Gastroesophageal sphincter (tissue), 3 donors: ENCODE results near the gene DSN1.

Source experiments
- EP300 ChIP-seq: sonication (generic); formaldehyde crosslinking; IDR thresholded peaks from one replicate; pipeline ENCODE4 v1.6.1; 2017; ENCODE audit warnings: antibody characterized with exemption, mild to moderate bottlenecking
- POLR2A ChIP-seq, 2 donors: fragments of 450-650 bp; IDR thresholded peaks; one replicate each; pipeline ENCODE4 v1.6.1; 2017; ENCODE audit warnings: antibody characterized with exemption in 2 of 2, mild to moderate bottlenecking in 2 of 2, moderate library complexity in 1 of 2
- POLR2AphosphoS5 ChIP-seq: sonication (generic); formaldehyde crosslinking; IDR thresholded peaks from one replicate; pipeline ENCODE4 v1.6.1; 2017; ENCODE audit warnings: antibody characterized with exemption
- TF ChIP-seq, protein P1 (sequence below), 4 experiments: fragments of 200-600 bp in 2 of 4; fragments of 450-650 bp in 2 of 4; sonication (generic) in 1 of 4; IDR thresholded peaks; one replicate each; pipeline ENCODE4 v1.5.1; 2017 to 2019; ENCODE audit warnings: antibody characterized with exemption in 4 of 4, mild to moderate bottlenecking in 2 of 4, moderate library complexity in 2 of 4

DNA sequence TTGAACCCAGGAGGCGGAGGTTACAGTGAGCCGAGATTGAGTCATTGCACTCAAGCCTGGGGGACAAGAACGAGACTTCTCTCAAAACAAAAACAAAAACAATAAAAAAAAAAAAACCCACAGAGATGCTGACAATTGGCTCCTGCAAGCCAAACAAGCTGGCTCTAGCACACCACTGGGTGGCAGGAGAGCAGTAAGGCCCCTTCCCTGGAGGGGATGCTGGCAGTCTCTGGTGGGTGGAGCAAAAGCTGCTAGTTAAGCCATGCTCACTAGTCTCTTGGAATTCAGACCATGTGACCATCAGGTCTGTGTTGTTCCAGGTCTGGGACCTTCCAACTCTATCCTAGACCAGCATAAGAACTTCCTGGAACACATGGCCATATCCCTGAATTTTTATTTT, 18.9 kb upstream of the DSN1 start:
- TF ChIP-seq, protein P1, sequence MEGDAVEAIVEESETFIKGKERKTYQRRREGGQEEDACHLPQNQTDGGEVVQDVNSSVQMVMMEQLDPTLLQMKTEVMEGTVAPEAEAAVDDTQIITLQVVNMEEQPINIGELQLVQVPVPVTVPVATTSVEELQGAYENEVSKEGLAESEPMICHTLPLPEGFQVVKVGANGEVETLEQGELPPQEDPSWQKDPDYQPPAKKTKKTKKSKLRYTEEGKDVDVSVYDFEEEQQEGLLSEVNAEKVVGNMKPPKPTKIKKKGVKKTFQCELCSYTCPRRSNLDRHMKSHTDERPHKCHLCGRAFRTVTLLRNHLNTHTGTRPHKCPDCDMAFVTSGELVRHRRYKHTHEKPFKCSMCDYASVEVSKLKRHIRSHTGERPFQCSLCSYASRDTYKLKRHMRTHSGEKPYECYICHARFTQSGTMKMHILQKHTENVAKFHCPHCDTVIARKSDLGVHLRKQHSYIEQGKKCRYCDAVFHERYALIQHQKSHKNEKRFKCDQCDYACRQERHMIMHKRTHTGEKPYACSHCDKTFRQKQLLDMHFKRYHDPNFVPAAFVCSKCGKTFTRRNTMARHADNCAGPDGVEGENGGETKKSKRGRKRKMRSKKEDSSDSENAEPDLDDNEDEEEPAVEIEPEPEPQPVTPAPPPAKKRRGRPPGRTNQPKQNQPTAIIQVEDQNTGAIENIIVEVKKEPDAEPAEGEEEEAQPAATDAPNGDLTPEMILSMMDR (IDR thresholded peaks at IDR 0.05): peak in 3 of 4 experiments; percentile 9 to 53 (median 39)
- TF ChIP-seq EP300 (no peak), POLR2A (IDR thresholded peaks at IDR 0.05) (no peak), POLR2AphosphoS5 (no peak)
